Medulla oblongata (tissue), 1 donor: Measurements from ENCODE around the gene DDX25.

Experiments used
- DNase-seq: peaks from one replicate; pipeline ENCODE4 v3.0.0-alpha.2; 2015; ENCODE audit errors: extremely low spot score

The DDX25 gene

DNA sequence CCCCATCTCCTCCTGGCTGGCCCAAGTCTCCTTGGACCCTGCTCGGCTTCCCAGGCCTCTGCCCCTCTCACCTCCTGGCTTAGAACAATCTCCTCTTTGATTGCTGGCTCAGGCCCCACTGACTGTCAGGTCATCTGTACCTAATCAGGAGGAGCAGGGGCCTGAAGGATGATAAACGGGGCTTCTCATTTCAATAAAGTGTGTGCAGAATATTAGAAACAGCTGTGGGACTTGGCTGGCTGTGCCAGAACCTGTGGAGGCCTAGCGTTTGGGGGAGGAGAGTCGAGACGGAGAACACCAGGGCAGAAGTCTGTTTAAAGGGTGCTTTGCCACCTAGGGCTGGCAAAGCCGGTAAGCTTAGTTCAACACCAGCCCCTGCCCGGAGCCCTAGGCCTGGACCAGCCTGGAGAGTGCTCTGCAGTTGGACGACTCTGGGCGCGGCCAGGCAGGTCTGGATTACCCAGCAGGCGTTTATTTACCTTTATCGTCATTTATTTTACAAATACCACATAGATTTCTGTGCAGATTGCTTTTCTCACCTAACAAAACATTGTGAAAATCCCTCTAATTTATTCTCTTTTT, 31.4 kb downstream of the DDX25 start:
- DNase-seq, result no peak

DNA sequence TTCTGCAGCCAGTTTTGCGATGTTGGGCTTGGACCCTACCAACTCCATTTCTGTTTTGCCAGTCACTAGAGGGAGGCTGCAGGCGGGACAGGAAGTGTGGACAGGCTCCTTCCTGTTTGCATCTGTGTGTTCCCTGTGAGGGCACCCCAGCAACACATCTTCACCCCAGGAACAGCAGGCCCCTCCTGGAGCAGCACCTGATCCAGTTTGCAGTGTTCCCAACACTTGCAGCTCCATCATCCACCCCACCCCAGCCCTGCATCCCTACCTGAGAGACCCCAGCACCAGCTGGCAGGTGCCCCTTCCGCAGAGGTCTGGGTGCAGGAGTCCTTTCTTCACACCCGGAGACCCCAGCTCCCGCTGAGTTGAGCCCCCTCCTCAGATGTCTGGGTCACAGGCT, 34.1 kb downstream of the DDX25 start:
- DNase-seq, result no peak

- DNase-seq, result no peak
These were observed 34.8 kb downstream of the DDX25 start for GRCh38 chr11:125939081-125939521.

DNA sequence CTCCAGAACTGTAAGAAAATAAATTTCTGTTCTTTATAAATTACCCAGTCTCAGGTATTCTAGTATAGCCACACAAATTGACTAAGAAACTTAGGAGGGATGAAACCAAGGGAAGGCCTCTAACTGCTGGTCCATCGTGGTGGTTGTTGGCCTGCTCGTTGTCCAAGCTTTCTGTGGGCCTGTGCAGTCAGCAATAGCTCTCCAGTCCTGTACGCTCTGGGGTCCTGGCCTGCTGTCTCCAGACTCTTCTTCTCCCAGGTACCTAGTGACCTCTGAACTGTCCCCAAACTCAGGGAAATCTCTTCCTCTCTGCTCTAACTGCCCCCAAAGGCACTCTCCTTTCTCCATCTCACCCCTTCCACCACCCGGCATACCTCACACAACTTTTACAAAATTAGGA, 35.8 kb downstream of the DDX25 start:
- no peak for DNase-seq

- no peak for DNase-seq
These were observed 36.9 kb downstream of the DDX25 start for GRCh38 chr11:125941267-125941618.

GRCh38 chr11:125941619-125942611, 37.6 kb downstream of the DDX25 start:
- DNase-seq, result peak; percentile 27

- DNase-seq, result no peak
These were observed 38.6 kb downstream of the DDX25 start for GRCh38 chr11:125942771-125943428.

- DNase-seq, result no peak
These were observed 39.5 kb downstream of the DDX25 start for GRCh38 chr11:125943661-125944349.

DNA sequence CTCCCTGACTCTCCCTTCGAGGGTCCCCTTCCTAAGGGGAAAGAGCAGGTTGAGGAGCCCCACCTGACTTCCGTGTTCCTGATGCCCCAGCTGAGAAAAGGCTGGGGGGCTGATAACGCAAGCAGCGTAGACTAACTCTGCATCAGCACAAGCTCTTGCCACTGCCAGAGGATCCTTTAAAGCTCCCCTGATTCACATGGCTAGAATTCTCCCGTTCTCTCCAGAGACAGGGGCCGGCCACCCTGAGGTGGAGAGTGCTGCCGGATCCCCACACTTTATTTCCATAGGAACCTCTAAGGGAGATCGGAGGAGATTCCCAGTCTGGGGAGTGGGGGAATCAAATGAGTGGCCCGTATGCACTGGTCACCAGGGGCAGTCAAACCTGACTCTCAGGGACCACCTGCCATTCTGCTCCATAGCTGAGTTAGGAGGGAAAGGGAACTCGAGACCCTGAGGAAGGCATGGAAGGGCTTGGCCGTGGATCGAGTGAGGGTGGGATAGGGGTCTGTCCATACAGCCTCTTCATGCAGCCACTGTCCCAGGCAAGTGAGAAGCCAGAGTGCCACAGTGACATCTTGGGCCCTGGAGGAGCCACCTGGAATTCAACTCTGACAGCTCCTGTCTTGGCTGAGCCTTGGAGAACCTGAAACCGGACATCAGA, 40.2 kb downstream of the DDX25 start:
- no peak for DNase-seq

- DNase-seq, result no peak
These were observed 40.9 kb downstream of the DDX25 start for GRCh38 chr11:125945011-125945796.

DNA sequence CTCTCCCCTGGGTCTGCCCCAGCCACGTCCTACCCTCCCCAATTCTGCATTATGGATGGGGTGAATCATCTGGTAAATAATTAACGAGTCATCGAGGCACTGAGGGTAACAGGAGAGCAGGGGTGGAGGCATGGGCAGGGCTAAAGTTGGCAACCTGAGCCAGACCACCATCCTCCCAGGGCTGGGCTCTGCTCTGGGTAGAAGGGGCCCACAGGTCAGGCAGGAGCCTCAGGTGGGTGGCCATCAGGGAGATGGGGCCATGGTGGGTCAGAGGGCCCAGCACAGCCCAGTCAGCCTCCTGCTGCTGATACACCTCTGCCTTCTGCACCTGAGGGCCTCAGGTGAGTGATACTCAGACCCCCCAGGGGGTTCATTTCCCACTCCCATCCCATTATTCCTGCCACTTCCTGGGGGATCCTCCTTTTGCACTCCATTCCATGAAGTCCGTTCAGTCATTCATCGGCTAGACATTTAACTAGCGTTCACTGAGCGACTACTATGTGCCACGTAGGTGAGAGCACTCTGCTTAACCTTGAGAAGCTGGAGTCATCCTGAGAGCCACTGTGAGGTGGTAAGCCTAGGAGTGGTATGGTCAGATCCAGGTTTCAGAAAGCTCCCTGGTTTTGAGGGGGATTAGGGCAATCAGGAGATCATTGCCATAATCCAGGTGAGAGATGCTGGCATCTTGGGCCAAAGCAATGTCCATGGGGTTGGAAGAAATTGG, 41.7 kb downstream of the DDX25 start, which contains the start of gene VSIG10L2:
Gene VSIG10L2, plus strand, starts transcription at position 248 of the 724 bp plus-strand sequence. Its CDS starts 12 bp downstream, at position 260.
- no peak for DNase-seq

DNA sequence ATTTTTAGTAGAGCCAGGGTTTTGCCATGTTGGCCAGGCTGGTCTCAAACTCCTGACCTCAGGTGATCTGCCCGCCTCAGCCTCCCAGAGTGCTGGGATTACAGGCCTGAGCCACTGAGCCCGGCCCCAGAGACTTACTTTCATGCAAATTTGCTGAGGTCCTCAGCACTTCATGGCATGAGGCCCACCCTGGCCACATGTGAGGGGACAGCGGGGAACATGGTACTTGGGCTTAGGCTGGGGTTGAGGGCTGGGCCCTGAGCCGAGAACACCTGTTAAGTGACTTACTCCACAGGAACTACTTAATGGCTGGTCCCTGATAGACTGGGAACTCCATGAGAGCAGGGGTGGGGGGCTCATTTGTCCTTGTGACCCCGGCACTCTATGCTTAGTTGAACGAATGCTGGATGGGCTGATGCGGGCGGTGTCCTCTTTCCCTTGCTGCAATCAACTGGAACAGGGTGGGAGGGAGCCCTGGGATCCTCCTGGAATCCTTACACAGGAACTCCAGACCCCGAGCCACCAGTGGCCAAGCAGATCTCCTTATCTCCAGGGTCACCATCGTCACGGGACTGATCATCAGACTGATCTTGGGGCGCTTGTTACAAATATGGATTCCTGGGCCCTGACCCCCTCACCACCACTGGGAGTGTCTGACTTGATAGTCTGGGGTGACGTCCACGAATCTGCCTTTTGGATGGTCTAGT, 42.6 kb downstream of the DDX25 start:
- DNase-seq, result no peak

GRCh38 chr11:125947419-125948277, 43.3 kb downstream of the DDX25 start:
- DNase-seq, result no peak

- DNase-seq, result no peak
These were observed 44.2 kb downstream of the DDX25 start for GRCh38 chr11:125948278-125949051.

DNA sequence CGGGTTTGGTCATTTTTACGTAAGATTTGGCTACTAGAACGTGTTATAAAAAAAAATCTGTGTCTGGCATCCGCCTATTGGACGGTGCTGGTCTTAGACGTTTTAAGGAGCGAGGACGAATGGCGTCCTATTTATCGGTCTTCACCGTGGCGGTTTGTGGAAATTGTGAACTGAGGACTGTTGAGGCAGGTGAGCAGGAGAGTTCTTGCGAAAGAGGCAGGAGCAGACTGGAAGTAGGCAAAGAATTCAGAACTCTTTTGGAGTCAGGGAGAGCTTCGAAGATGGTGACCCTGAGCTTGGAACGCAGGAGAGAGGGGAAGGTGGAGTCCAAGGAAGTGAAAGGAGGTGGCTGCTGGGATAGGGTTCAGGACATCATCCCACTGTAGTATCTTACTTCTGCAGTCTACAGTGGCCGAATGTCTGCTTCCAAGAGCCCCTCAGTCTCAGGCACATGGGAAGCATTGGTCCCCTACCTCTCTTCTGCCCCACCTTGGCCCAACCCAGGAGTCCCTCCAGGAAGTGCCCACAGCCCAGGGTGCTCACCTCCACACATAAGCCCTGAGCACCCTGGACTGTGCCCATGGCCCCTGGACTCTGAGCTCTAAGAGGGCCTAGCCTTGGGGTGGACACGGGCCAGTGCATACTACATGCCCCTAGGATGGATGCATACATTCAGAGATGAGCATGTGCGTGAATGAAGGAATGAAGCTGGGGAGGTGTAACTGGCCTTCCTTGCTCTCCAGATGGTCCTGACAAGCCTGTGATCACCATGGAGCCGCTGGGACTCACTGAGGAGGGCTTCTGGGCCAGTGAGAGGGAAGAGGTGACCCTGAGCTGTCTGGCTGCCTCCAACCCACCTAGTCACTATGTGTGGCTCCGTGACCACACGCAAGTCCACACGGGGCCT, 45.2 kb downstream of the DDX25 start:
- no peak for DNase-seq

DNA sequence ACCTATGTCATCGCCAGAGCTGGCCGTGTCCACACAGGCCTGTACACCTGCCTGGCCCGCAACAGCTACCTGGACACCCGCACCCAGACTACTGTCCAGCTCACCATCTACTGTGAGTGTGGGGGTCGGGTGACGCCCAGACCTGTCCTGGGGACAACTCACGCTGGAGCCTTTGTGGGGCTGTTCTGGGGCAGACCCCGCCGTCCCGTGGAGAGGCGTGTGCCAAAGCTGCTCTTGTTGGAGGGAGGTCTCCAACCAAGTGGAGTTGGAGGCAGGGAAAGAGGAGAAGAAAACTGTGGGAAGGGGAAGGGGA, 45.8 kb downstream of the DDX25 start:
- DNase-seq, result no peak
